Keratinocyte (primary cell): ENCODE measurements around the gene MME.

Experiments used
- EZH2 ChIP-seq: IDR thresholded peaks from one replicate; pipeline ENCODE4 v1.6.1; 2012; ENCODE audit warnings: inconsistent platforms, mild to moderate bottlenecking, low read length, moderate library complexity
- TF ChIP-seq, protein P1 (sequence below), 3 experiments: IDR thresholded peaks in 1 of 3; conservative IDR thresholded peaks in 1 of 3; optimal IDR thresholded peaks in 1 of 3; 2 replicates in 2 of 3; 3 replicates in 1 of 3; pipeline versions ENCODE3 to v1.5.1; 2011; ENCODE audit warnings: low read length in 3 of 3, mild to moderate bottlenecking in 3 of 3, moderate library complexity in 2 of 3, control low read depth in 1 of 3, inconsistent platforms in 1 of 3; ENCODE audit not compliant: insufficient read depth in 2 of 3; ENCODE audit errors: extremely low read depth in 1 of 3

DNA sequence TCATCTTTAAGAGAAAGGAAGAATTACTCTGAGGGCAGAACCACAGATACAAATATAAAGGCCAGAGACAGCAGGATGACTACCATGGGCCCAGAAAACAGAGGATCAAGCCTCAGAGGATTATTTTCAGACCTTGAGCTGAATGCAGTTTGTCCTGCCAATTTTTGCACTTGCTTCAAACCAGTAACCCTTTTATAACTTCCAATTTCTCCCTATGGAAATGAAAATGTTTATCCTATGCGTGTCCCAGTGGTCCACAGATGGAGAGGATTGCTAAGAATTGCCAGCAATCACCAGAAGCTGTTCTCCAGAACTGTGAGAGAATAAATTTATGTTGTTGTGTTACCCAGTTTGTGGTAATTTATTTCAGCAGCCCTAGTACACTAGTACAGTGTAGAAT lies 26.4 kb upstream of the MME start:
- TF ChIP-seq, protein P1, sequence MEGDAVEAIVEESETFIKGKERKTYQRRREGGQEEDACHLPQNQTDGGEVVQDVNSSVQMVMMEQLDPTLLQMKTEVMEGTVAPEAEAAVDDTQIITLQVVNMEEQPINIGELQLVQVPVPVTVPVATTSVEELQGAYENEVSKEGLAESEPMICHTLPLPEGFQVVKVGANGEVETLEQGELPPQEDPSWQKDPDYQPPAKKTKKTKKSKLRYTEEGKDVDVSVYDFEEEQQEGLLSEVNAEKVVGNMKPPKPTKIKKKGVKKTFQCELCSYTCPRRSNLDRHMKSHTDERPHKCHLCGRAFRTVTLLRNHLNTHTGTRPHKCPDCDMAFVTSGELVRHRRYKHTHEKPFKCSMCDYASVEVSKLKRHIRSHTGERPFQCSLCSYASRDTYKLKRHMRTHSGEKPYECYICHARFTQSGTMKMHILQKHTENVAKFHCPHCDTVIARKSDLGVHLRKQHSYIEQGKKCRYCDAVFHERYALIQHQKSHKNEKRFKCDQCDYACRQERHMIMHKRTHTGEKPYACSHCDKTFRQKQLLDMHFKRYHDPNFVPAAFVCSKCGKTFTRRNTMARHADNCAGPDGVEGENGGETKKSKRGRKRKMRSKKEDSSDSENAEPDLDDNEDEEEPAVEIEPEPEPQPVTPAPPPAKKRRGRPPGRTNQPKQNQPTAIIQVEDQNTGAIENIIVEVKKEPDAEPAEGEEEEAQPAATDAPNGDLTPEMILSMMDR (optimal IDR thresholded peaks at IDR 0.05 in 1 of 3, IDR thresholded peaks at IDR 0.05 in 1 of 3, conservative IDR thresholded peaks at IDR 0.05 in 1 of 3; ENCODE audit: extremely low read depth in 1 of 3, insufficient read depth in 2 of 3, low read length in 3 of 3) = no peak
- TF ChIP-seq EZH2 = no peak
